ENCODE measurements around the gene TRAPPC6A. TPM values are rescaled to one million over a fixed set of nuclear protein-coding genes. Genes with fewer than 3 reads are reported as not detected.

Gene TRAPPC6A
- total RNA-seq, 1 experiment from 2014 or later = 59.7 TPM

GRCh38 chr19:45163156-45163555, 14.9 kb downstream of the TRAPPC6A start:
- Mint-ChIP-seq H3K36me3 (no peaks in the 10 kb centered on the region), H3K27me3 (ENCODE audit: low read depth) (peaks cover 5% of the 10 kb centered on the region), H3K27ac (no peak overlapping the region), H3K4me3 (no peak overlapping the region), H3K9me3 (no peaks in the 10 kb centered on the region), H3K4me1 (peaks cover 12% of the 10 kb centered on the region)
- ChIA-PET CTCF (interaction anchor here (2.4 to 5.9 kb wide), 3 partner anchors 11 to 16 kb away, joined by 19 to 73 read pairs (median 20); partner anchors contain the start of genes BLOC1S3 and TRAPPC6A), POLR2A (no interaction called here)
- ATAC-seq (no peak), DNase-seq (ENCODE audit: low spot score) (no peak)
- TF ChIP-seq CBFB (CRISPR knock-in tag; IDR thresholded peaks at IDR 0.05; ENCODE audit: low read depth) (no peak), ZNF232 (CRISPR knock-in tag; IDR thresholded peaks at IDR 0.05) (no peak), ZNF121 (CRISPR knock-in tag; IDR thresholded peaks at IDR 0.05) (no peak), ZNF317 (CRISPR knock-in tag; IDR thresholded peaks at IDR 0.05; ENCODE audit: borderline replicate concordance, low read depth) (no peak), USF2 (CRISPR knock-in tag; IDR thresholded peaks at IDR 0.05) (no peak), FOXK1 (CRISPR knock-in tag; IDR thresholded peaks at IDR 0.05) (no peak), E2F5 (CRISPR knock-in tag; IDR thresholded peaks at IDR 0.05) (no peak), EMX1 (CRISPR knock-in tag; IDR thresholded peaks at IDR 0.05) (no peak), ZBTB21 (CRISPR knock-in tag; IDR thresholded peaks at IDR 0.05; ENCODE audit: borderline replicate concordance) (no peak), JUN (CRISPR knock-in tag; IDR thresholded peaks at IDR 0.05) (no peak), ATF3 (CRISPR knock-in tag; conservative IDR thresholded peaks at IDR 0.05) (no peak), PREB (CRISPR knock-in tag; IDR thresholded peaks at IDR 0.05; ENCODE audit: borderline replicate concordance) (no peak)

GRCh38 chr19:45162608-45163143, 15.4 kb downstream of the TRAPPC6A start:
- Mint-ChIP-seq H3K4me3 (no peak overlapping the region), H3K27me3 (ENCODE audit: low read depth) (peaks cover 10% of the 10 kb centered on the region), H3K4me1 (peaks cover 12% of the 10 kb centered on the region), H3K9me3 (no peaks in the 10 kb centered on the region), H3K36me3 (no peaks in the 10 kb centered on the region), H3K27ac (no peak overlapping the region)
- DNase-seq (ENCODE audit: low spot score) (no peak), ATAC-seq (no peak)
- ChIA-PET POLR2A (interaction anchor here (0.5 to 1.3 kb wide), 3 partner anchors 16 to 264 kb away, joined by 3 to 5 read pairs (median 3); partner anchors contain the start of gene BLOC1S3), CTCF (interaction anchor here (0.6 to 5.9 kb wide), 27 partner anchors 8 to 176 kb away, joined by 3 to 73 read pairs (median 4); partner anchors contain the start of genes BLOC1S3, MARK4 and TRAPPC6A)
- TF ChIP-seq RORB (CRISPR knock-in tag; IDR thresholded peaks at IDR 0.05) = no peak
- TF ChIP-seq ZNF423 (CRISPR knock-in tag; IDR thresholded peaks at IDR 0.05) = no peak
- no peak for TF ChIP-seq IRF1 (CRISPR knock-in tag; IDR thresholded peaks at IDR 0.05)
- no peak for TF ChIP-seq CTCF (IDR thresholded peaks at IDR 0.05)
- no peak for TF ChIP-seq ZNF425 (CRISPR knock-in tag; conservative IDR thresholded peaks at IDR 0.05)
- TF ChIP-seq ATF3 (CRISPR knock-in tag; conservative IDR thresholded peaks at IDR 0.05) = no peak
- no peak for TF ChIP-seq ETV6 (CRISPR knock-in tag; IDR thresholded peaks at IDR 0.05)
- no peak for TF ChIP-seq CREB1 (CRISPR knock-in tag; IDR thresholded peaks at IDR 0.05)
- TF ChIP-seq ZNF317 (CRISPR knock-in tag; IDR thresholded peaks at IDR 0.05; ENCODE audit: borderline replicate concordance, low read depth) = no peak
- TF ChIP-seq ZNF219 (CRISPR knock-in tag; IDR thresholded peaks at IDR 0.05; ENCODE audit: borderline replicate concordance) = no peak
- TF ChIP-seq SMAD4 (CRISPR knock-in tag; IDR thresholded peaks at IDR 0.05) = no peak
- no peak for TF ChIP-seq ZNF671 (CRISPR knock-in tag; IDR thresholded peaks at IDR 0.05)
- TF ChIP-seq ZNF512 (CRISPR knock-in tag; IDR thresholded peaks at IDR 0.05; ENCODE audit: borderline replicate concordance) = no peak
